Epidermal melanocyte (primary cell): ENCODE data around the gene PKN2.
"Not testable (repeated sequence)": the region's sequence is repeated elsewhere in the genome, so short reads cannot be mapped to it uniquely, and the experiment has no call there.

Experiments used
- DNase-seq: peaks from one replicate; pipeline ENCODE4 v3.0.0; 2011; ENCODE audit warnings: low spot score; ENCODE audit not compliant: insufficient read length

Gene PKN2

GRCh38 chr1:88877382-88877825 is 193.3 kb downstream of the PKN2 start:
- no peak for DNase-seq

GRCh38 chr1:88877911-88878310 is 193.8 kb downstream of the PKN2 start:
- DNase-seq = no peak

GRCh38 chr1:88878731-88879130 is 194.7 kb downstream of the PKN2 start:
- no peak for DNase-seq

- not testable (repeated sequence) for DNase-seq
These were observed 196.6 kb downstream of the PKN2 start for GRCh38 chr1:88880717-88881116.

- no peak for DNase-seq
These were observed 199.1 kb downstream of the PKN2 start for GRCh38 chr1:88883156-88883555.
